Measurements from ENCODE around the gene ZNF652.
"Not testable (repeated sequence)": the region's sequence is repeated elsewhere in the genome, so short reads cannot be mapped to it uniquely, and the experiment has no call there.

The ZNF652 gene

GRCh38 chr17:49384951-49385350, 22.9 kb upstream of the ZNF652 start:
- no peak for DNase-seq

GRCh38 chr17:49383060-49383459, 21.0 kb upstream of the ZNF652 start:
- no peak for DNase-seq

GRCh38 chr17:49382556-49382955, 20.5 kb upstream of the ZNF652 start:
- DNase-seq: no peak

GRCh38 chr17:49381793-49382192, 19.7 kb upstream of the ZNF652 start:
- no peak for DNase-seq

GRCh38 chr17:49381033-49381432, 19.0 kb upstream of the ZNF652 start:
- no peak for DNase-seq

- DNase-seq: no peak
Observed at GRCh38 chr17:49379926-49380325, 17.9 kb upstream of the ZNF652 start.

GRCh38 chr17:49378311-49378710, 16.3 kb upstream of the ZNF652 start:
- no peak for DNase-seq

- no peak for DNase-seq
Observed at GRCh38 chr17:49375544-49375943, 13.5 kb upstream of the ZNF652 start.

- no peak for DNase-seq
Observed at GRCh38 chr17:49373115-49373514, 11.1 kb upstream of the ZNF652 start.

- DNase-seq: no peak
Observed at GRCh38 chr17:49372425-49372824, 10.4 kb upstream of the ZNF652 start.

- no peak for DNase-seq
Observed at GRCh38 chr17:49370971-49371834, 9.2 kb upstream of the ZNF652 start.

GRCh38 chr17:49369760-49370159, 7.7 kb upstream of the ZNF652 start:
- no peak for DNase-seq

- DNase-seq: no peak
Observed at GRCh38 chr17:49369089-49369488, 7.0 kb upstream of the ZNF652 start.

- no peak for DNase-seq
Observed at GRCh38 chr17:49365667-49366066, 3.6 kb upstream of the ZNF652 start.

GRCh38 chr17:49365126-49365525, 3.1 kb upstream of the ZNF652 start:
- not testable (repeated sequence) for DNase-seq

- no peak for DNase-seq
Observed at GRCh38 chr17:49364119-49364518, 2.1 kb upstream of the ZNF652 start.

- no peak for DNase-seq
Observed at GRCh38 chr17:49363251-49363650, 1.2 kb upstream of the ZNF652 start.

- DNase-seq: no peak
Observed at GRCh38 chr17:49362723-49363117, 670 bp upstream of the ZNF652 start.

GRCh38 chr17:49361129-49361901, 735 bp downstream of the ZNF652 start:
- peak; percentile 62 for DNase-seq

- DNase-seq: no peak
Observed at GRCh38 chr17:49360796-49361128, 1.3 kb downstream of the ZNF652 start.

- DNase-seq: no peak
Observed at GRCh38 chr17:49359990-49360795, 1.9 kb downstream of the ZNF652 start.

- DNase-seq: no peak
Observed at GRCh38 chr17:49358641-49359247, 3.3 kb downstream of the ZNF652 start.

- no peak for DNase-seq
Observed at GRCh38 chr17:49357516-49357915, 4.5 kb downstream of the ZNF652 start.

All from activated T-cell treated with anti-CD3 and anti-CD28 coated beads for 4 hours (primary cell).